ENCODE results near the gene WDR45B.

The WDR45B gene

GRCh38 chr17:82629748-82630147 is 18.5 kb downstream of the WDR45B start:
- DNase-seq (ENCODE audit: low read depth in 2 of 2), result no peak

- DNase-seq (ENCODE audit: low read depth in 2 of 2), result no peak
Measured at GRCh38 chr17:82627405-82627804, 20.8 kb downstream of the WDR45B start.

GRCh38 chr17:82623707-82624106 is 24.5 kb downstream of the WDR45B start:
- DNase-seq (ENCODE audit: low read depth in 2 of 2), result no peak

DNA sequence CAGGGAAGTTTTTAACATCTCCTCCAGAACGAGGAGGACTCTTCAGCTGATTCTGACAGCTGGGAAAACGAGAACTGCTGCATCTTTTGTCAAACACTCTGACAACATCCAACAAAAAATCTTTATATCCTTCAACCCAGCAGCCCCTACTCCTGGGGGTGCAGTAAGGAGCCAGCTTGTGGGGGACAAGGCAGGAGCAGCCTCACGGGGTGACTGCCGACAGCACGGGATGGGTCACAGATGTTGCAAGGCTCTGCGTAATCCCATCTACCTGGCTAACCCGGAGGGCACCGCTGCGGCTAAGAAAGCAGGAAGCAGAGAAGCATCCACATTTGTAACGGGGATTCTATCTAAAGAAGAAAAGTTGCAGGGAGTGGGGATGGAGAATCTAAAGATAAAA is 28.6 kb downstream of the WDR45B start:
- DNase-seq (ENCODE audit: low read depth in 2 of 2), result no peak

DNA sequence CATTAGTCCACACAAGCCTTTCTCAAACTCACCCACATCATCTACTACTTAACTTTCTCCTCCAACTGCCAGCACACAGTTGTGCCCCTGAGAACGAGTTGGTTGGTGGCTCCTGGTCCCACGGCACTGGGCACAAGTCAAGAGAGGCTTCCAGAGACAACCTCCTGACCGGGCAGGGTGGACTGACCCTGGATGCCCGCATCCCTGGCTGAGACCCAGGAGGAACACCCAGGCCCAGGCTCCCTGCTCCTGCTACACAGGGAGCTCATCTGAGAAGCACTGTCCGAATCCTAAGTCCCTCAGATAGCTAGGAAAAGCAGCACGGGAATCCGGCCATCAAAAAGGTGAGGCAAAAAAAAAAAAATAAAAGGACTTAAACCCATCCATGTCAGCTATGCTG is 29.0 kb downstream of the WDR45B start:
- no peak for DNase-seq (ENCODE audit: low read depth in 2 of 2)

- DNase-seq (ENCODE audit: low read depth in 2 of 2), result no peak
Measured at GRCh38 chr17:82616021-82616711, 32.1 kb downstream of the WDR45B start.

DNA sequence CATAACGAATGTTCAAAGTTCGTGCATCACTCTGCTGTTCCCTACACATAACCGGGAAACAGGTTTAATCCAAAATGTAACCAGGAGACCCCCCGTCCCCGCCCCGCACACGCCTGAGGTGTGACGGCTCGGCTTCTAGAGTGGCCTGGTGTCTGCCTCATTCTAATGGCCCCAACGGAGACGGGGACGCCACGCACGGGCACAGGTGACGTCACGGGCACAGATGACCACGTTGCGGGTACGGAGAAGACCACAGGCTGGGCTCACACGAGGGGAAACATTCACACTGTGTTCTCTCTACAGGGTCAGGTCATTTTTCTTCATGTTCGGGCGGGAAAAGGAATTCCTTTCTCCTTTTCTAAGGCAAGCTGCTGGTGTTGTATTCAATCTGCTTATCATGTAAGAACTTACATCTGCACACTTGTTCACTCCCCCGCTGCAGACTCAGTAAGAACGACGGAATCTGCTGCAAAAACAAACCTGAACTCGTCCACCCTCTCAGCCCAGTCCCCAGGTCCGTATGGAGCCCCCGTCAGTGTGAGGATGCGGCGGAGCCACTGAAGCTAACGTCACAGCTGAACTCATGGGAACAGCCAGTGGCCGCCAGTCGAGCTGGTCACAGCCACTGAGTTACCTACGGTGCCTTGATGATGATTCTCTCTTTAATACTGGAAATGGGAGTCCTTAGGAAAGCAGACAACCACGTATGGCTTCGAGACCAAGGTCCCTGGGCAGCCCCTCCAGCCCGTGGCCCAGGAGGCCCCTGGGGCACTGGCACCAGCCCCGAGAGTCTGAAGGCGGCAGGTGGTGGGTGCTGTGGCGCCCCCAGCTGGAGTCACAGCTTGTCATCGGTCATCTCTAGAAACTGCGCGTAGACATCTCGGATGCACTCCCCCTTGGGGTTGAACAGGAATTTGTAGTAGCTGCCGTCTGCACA is 32.9 kb downstream of the WDR45B start:
- DNase-seq (ENCODE audit: low read depth in 2 of 2), result no peak

- DNase-seq (ENCODE audit: low read depth in 2 of 2), result no peak
Measured at GRCh38 chr17:82614095-82614631, 34.1 kb downstream of the WDR45B start.

- DNase-seq (ENCODE audit: low read depth in 2 of 2), result no peak
Measured at GRCh38 chr17:82613283-82614094, 34.8 kb downstream of the WDR45B start.

- peak; percentile 28 to 31 for DNase-seq (ENCODE audit: low read depth in 2 of 2)
Measured at GRCh38 chr17:82611140-82612058, 36.8 kb downstream of the WDR45B start.

- DNase-seq (ENCODE audit: low read depth in 2 of 2), result no peak
Measured at GRCh38 chr17:82609655-82610054, 38.6 kb downstream of the WDR45B start.

- no peak for DNase-seq (ENCODE audit: low read depth in 2 of 2)
Measured at GRCh38 chr17:82608816-82609215, 39.4 kb downstream of the WDR45B start.

GRCh38 chr17:82605939-82606600 is 42.2 kb downstream of the WDR45B start:
- no peak for DNase-seq (ENCODE audit: low read depth in 2 of 2)

GRCh38 chr17:82604532-82604931 is 43.7 kb downstream of the WDR45B start:
- DNase-seq (ENCODE audit: low read depth in 2 of 2), result no peak

DNA sequence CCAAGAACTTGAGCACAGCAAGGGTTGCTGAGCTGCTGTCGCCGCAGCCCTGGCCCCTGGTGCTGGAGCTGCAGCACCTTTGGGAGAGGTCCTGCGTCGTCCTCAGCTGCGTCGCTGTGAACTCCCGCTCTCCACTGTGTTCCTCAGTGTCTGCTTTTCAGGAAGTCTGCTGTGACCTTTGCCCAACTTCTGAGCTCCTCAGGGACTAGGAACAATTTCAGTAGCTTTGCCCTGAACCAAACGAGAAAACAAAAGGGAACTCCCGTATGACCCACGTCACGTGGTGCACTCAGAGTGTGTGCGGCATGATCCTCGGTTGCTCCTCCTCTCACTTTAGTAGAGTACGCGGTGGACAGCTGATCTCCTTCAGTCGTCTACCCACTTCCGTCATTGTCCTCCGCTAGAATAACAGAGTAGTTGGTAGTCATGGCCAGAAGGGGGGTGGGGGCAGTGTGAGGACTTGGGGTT is 44.2 kb downstream of the WDR45B start:
- DNase-seq (ENCODE audit: low read depth in 2 of 2), result no peak

- no peak for DNase-seq (ENCODE audit: low read depth in 2 of 2)
Measured at GRCh38 chr17:82602986-82603710, 45.1 kb downstream of the WDR45B start.

DNA sequence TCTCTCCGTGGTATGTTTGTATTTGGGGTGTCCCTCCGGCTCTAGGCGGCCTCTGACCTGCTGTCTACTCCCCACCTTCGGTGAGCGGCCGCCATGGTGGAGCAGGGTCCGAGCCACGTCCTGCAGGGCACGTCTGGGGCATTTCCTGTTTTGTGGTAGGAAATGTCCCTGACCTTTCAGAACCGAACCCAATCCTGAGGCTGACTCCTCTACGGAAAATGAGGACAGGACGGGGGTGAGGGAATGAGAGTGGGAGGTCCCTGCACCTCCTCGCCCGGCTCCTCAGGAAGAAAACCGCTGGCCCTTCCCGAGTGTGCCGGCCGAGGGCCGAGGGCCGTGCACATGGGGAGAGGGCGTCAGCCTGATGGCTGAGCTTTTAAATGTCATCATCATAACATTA is 45.8 kb downstream of the WDR45B start:
- no peak for DNase-seq (ENCODE audit: low read depth in 2 of 2)

DNA sequence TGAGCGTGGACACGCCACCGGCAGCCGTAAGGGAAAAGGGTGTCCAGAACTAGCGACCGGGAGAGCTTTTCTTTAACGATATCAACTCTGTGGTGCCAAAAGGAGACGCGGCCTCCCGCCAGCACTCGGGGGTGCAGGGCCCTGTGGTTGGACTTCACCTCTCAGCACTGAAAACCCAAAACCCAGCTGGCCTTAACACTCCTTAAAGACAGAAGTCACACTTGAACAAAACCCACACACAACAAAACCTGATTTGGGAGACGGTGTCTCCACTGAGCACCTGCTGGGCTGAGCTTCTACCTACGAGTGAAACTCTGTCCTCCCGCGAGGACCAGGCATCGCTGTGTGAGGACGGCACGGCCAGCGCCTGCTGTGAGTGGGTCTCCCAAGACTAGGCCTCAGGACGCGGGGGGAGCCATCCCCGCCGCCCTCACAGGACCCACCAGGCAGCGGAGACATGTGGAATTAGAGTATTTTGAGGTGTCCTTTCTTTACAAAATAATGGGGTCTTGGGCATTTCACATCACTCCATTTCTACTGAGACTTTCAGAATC is 46.7 kb downstream of the WDR45B start:
- no peak for DNase-seq (ENCODE audit: low read depth in 2 of 2)
